Measurements from ENCODE around the gene SMAP1. TPM values are rescaled to one million over a fixed set of nuclear protein-coding genes. Genes with fewer than 3 reads are reported as not detected.

Gene SMAP1
- total and polyA plus RNA-seq, 9 of the 15 experiments (the other 6 are each of a cell fraction or from before 2014, with no cell fraction given) = 11.4 to 26.4 (median 15.5) TPM

- no peaks in the 10 kb centered on the region for H3K27me3 ChIP-seq (ENCODE audit: control insufficient read depth in 2 of 2, insufficient read depth in 2 of 2, low read length in 2 of 2)
- H3K4me2 ChIP-seq (ENCODE audit: insufficient read depth, low read length) = no peak overlapping the region
- no peaks in the 10 kb centered on the region for H3K9me3 ChIP-seq (replicated peaks; ENCODE audit: control insufficient read depth, insufficient read depth, low read depth, low read length)
- POLR2A ChIA-PET = no interaction called here
- no peak overlapping the region for H3K9ac ChIP-seq (ENCODE audit: insufficient read depth in 1 of 2, low read depth in 2 of 2, low read length in 2 of 2)
- H3K27ac ChIP-seq (ENCODE audit: extremely low read depth, low read depth, low read length) = no peak overlapping the region
- DNase-seq (ENCODE audit: extremely low read depth in 1 of 4, low spot score in 3 of 4) (no peak), ATAC-seq (no peak), FAIRE-seq (no peak)
- CTCF ChIA-PET (ENCODE audit: low intra/inter-chr PET ratio) = no interaction called here
- H3K79me2 ChIP-seq (ENCODE audit: control insufficient read depth, insufficient read depth, low read length) = no peaks in the 10 kb centered on the region
- in situ Hi-C loops (cut with MboI) = no loop called here
- WGBS (ENCODE audit: insufficient coverage, low coverage, missing lambda C conversion rate) = 74% methylated on average over 8 of the region's 8 CpGs
- H4K20me1 ChIP-seq (replicated peaks; ENCODE audit: control insufficient read depth, insufficient read depth, low read length) = peaks cover 2% of the 10 kb centered on the region; the same call in 1 of the 2 replicates
- H3K4me1 ChIP-seq (replicated peaks in 1 of 2; ENCODE audit: control insufficient read depth in 2 of 2, insufficient read depth in 2 of 2, low read length in 2 of 2) = no peaks in the 10 kb centered on the region
- no TSS peak for BruUV-seq (replicated peaks)
- no peak overlapping the region for H3K4me3 ChIP-seq
- no peaks in the 10 kb centered on the region for H3K9me1 ChIP-seq (ENCODE audit: control insufficient read depth, insufficient read depth, low read length)
- no peak overlapping the region for H2AFZ ChIP-seq (ENCODE audit: low read depth, low read length)
- intact Hi-C loops (cut with micrococcal nuclease) = no loop called here
- H3K36me3 ChIP-seq (ENCODE audit: control insufficient read depth, insufficient read depth, low read length) = no peaks in the 10 kb centered on the region
- TF ChIP-seq, protein P1, sequence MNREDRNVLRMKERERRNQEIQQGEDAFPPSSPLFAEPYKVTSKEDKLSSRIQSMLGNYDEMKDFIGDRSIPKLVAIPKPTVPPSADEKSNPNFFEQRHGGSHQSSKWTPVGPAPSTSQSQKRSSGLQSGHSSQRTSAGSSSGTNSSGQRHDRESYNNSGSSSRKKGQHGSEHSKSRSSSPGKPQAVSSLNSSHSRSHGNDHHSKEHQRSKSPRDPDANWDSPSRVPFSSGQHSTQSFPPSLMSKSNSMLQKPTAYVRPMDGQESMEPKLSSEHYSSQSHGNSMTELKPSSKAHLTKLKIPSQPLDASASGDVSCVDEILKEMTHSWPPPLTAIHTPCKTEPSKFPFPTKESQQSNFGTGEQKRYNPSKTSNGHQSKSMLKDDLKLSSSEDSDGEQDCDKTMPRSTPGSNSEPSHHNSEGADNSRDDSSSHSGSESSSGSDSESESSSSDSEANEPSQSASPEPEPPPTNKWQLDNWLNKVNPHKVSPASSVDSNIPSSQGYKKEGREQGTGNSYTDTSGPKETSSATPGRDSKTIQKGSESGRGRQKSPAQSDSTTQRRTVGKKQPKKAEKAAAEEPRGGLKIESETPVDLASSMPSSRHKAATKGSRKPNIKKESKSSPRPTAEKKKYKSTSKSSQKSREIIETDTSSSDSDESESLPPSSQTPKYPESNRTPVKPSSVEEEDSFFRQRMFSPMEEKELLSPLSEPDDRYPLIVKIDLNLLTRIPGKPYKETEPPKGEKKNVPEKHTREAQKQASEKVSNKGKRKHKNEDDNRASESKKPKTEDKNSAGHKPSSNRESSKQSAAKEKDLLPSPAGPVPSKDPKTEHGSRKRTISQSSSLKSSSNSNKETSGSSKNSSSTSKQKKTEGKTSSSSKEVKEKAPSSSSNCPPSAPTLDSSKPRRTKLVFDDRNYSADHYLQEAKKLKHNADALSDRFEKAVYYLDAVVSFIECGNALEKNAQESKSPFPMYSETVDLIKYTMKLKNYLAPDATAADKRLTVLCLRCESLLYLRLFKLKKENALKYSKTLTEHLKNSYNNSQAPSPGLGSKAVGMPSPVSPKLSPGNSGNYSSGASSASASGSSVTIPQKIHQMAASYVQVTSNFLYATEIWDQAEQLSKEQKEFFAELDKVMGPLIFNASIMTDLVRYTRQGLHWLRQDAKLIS (CRISPR knock-in tag; IDR thresholded peaks at IDR 0.05) = no peak
- no peak for TF ChIP-seq ZZZ3 (IDR thresholded peaks at IDR 0.05)
- TF ChIP-seq FOSL1 (tag; conservative IDR thresholded peaks at IDR 0.05) = no peak
- TF ChIP-seq KLF16 (IDR thresholded peaks at IDR 0.05) = no peak
- TF ChIP-seq ETS2 (tag; IDR thresholded peaks at IDR 0.05; ENCODE audit: borderline replicate concordance, poor library complexity, severe bottlenecking) = no peak
- TF ChIP-seq MIER1 (IDR thresholded peaks at IDR 0.05; ENCODE audit: low read depth) = no peak
- no peak for TF ChIP-seq TOE1 (IDR thresholded peaks at IDR 0.05; ENCODE audit: borderline replicate concordance)
- TF ChIP-seq TOE1 (CRISPR knock-in tag; IDR thresholded peaks at IDR 0.05; ENCODE audit: borderline replicate concordance, low read depth) = no peak
- no peak for TF ChIP-seq RBBP5 (IDR thresholded peaks at IDR 0.05; ENCODE audit: borderline replicate concordance, insufficient read depth, low read length, poor library complexity, severe bottlenecking)
- no peak for TF ChIP-seq XRCC5 (IDR thresholded peaks at IDR 0.05; ENCODE audit: low read depth, low read length)
- TF ChIP-seq EP400 (IDR thresholded peaks at IDR 0.05) = no peak
Measured at GRCh38 chr6:70846207-70846835, 178.6 kb downstream of the SMAP1 start.

Data from K562 (cell line).